GM23248 (cell line): Measurements from ENCODE around the gene RHEB. TPM values are rescaled to one million over a fixed set of nuclear protein-coding genes. Genes with fewer than 3 reads are reported as not detected.

Source experiments
- DNase-seq: peaks from one replicate; pipeline ENCODE4 v3.0.0-alpha.2; 2015
- H2AFZ ChIP-seq: fragments of 200-600 bp; sonication (generic); 2 replicates; pipeline ENCODE4 v1.6.1; 2016; ENCODE audit warnings: antibody characterized with exemption
- H3F3A ChIP-seq: fragments of 200-600 bp; sonication (generic); 2 replicates; pipeline ENCODE4 v1.6.1; 2016; ENCODE audit warnings: mild to moderate bottlenecking, antibody characterized with exemption, mixed run types; ENCODE audit not compliant: insufficient read depth
- H3K27ac ChIP-seq: fragments of 200-600 bp; sonication (generic); 2 replicates; pipeline ENCODE4 v1.5.1; 2016; ENCODE audit warnings: mild to moderate bottlenecking
- H3K27me3 ChIP-seq: fragments of 200-600 bp; sonication (generic); replicated peaks from 2 replicates; pipeline ENCODE4 v1.6.1; 2016; ENCODE audit warnings: mild to moderate bottlenecking; ENCODE audit not compliant: insufficient read depth
- H3K36me3 ChIP-seq: fragments of 200-600 bp; sonication (generic); 2 replicates; pipeline ENCODE4 v1.6.1; 2016; ENCODE audit warnings: low read depth, mild to moderate bottlenecking
- H3K4me1 ChIP-seq: fragments of 200-600 bp; sonication (generic); 2 replicates; pipeline ENCODE4 v1.6.1; 2016; ENCODE audit warnings: mild to moderate bottlenecking; ENCODE audit not compliant: insufficient read depth
- H3K4me2 ChIP-seq: fragments of 200-600 bp; sonication (generic); one replicate; pipeline ENCODE4 v1.6.1; 2016; ENCODE audit warnings: mild to moderate bottlenecking; ENCODE audit not compliant: unreplicated experiment
- H3K4me3 ChIP-seq: fragments of 200-600 bp; sonication (generic); 2 replicates; pipeline ENCODE4 v1.5.1; 2016; ENCODE audit warnings: mild to moderate bottlenecking
- H3K79me2 ChIP-seq: fragments of 200-600 bp; sonication (generic); 2 replicates; pipeline ENCODE4 v1.6.1; 2016; ENCODE audit warnings: mild to moderate bottlenecking; ENCODE audit not compliant: insufficient read depth
- H3K9ac ChIP-seq: fragments of 200-600 bp; sonication (generic); 2 replicates; pipeline ENCODE4 v1.6.1; 2016; ENCODE audit warnings: mild to moderate bottlenecking
- H3K9me2 ChIP-seq: fragments of 200-600 bp; sonication (generic); 2 replicates; pipeline ENCODE4 v1.6.1; 2016; ENCODE audit warnings: mixed run types, mild to moderate bottlenecking, moderate library complexity; ENCODE audit not compliant: insufficient read depth
- H3K9me3 ChIP-seq: fragments of 200-600 bp; sonication (generic); one replicate; pipeline ENCODE4 v1.6.1; 2017; ENCODE audit warnings: low read depth
- H4K20me1 ChIP-seq: fragments of 200-600 bp; sonication (generic); 2 replicates; pipeline ENCODE4 v1.6.0; 2016; ENCODE audit not compliant: insufficient read depth
- EZH2 ChIP-seq: fragments of 200-600 bp; sonication (generic); IDR thresholded peaks from 2 replicates; pipeline ENCODE4 v1.6.1; 2018; ENCODE audit warnings: antibody characterized with exemption, mild to moderate bottlenecking; ENCODE audit not compliant: insufficient read depth, poor library complexity, severe bottlenecking
- EZH2phosphoT487 ChIP-seq: fragments of 200-600 bp; sonication (generic); IDR thresholded peaks from 2 replicates; pipeline ENCODE4 v1.6.1; 2018; ENCODE audit warnings: antibody characterized with exemption, moderate library complexity, mild to moderate bottlenecking, low read depth; ENCODE audit not compliant: insufficient read depth
- WGBS, 2 experiments: methylation state at CpG; one replicate each; pipeline ENCODE4 v1.1.6; 2015 to 2017; ENCODE audit warnings: low lambda C conversion rate in 2 of 2, low coverage in 1 of 2; ENCODE audit errors: missing lambda C conversion rate in 2 of 2; 5-methylcytosine and 5-hydroxymethylcytosine counted together
- in situ Hi-C: fragments of 300-500 bp; cut with MboI; formaldehyde crosslinking; loops from 2 replicates; pipeline ENCODE4 v1.15.0; 2020
- polyA plus RNA-seq: library from polyadenylated mRNA; unstranded; fragments of >200 nt; fragmentation: Nextera tagmentation; extraction: Ambion mirVana; gene quantifications from 2 replicates; pipeline ENCODE4 v1.2.1, GENCODE V29; 2016
- total RNA-seq: library from RNA; depleted of rRNA; stranded (reverse); fragments of >200 nt; shearing (Covaris generic); gene quantifications from 2 replicates; pipeline ENCODE4 v1.2.3, GENCODE V29; 2014

The RHEB gene
- total and polyA plus RNA-seq, 2 experiments from 2014 or later, result 86.4 to 235 TPM

DNA sequence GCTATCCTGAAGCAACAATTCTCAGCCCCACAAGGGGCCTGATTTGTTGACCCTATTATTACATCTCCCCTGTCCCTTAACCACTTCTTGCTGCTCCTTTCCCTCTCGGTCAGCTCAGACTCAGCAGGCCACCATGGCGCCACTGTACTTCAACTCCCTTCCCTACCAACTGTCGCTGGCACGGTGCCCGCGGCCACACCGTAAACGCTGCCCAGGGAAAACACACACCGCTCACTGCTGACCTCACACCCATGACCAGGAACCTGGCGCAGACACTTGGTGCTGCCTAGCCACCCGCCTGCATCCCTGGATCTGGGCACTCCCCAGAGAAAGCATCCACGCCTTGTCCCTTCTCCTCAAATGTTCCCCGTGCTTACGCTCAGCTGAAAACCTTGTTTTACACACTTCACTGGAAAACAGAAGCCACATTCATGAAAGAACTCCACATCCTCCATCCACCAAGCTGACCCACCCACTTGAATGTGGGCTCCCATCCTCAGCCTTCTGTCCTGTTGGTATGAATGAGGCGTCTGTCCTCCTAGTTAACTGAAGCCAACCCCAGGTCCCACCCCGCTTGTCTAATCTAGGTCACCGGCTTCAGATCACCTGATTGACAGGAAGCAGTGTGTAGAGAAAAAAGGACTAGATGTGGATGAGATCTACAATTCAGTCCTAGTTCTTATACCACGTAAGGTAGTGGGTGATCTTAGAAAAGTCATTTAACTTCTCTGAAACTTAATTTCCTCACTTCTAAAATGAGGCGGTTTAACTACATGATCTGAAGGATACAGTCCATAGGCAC, 51.3 kb downstream of the RHEB start:
- in situ Hi-C loops, result no loop called here
- peaks cover 52% of the 10 kb centered on the region for H3K36me3 ChIP-seq
- no peak overlapping the region for H3K9ac ChIP-seq
- WGBS, 2 experiments, result 95 to 97% methylated on average over 18 to 19 of the region's 19 CpGs
- no peak overlapping the region for H3K4me3 ChIP-seq
- H3K27ac ChIP-seq, result no peak overlapping the region
- DNase-seq, result no peak
- H3K27me3 ChIP-seq, result no peaks in the 10 kb centered on the region
- no peak for TF ChIP-seq EZH2
- TF ChIP-seq EZH2phosphoT487, result no peak
- H3F3A ChIP-seq, result no peaks in the 10 kb centered on the region
- no peaks in the 10 kb centered on the region for H3K9me2 ChIP-seq
- H3K4me2 ChIP-seq, result no peak overlapping the region
- H3K9me3 ChIP-seq, result no peaks in the 10 kb centered on the region
- no peaks in the 10 kb centered on the region for H4K20me1 ChIP-seq
- peaks cover 48% of the 10 kb centered on the region for H3K79me2 ChIP-seq
- no peaks in the 10 kb centered on the region for H3K4me1 ChIP-seq
- H2AFZ ChIP-seq, result no peak overlapping the region

GRCh38 chr7:151465169-151465568, 54.5 kb downstream of the RHEB start:
- Histone ChIP-seq H3K9me2 (no peaks in the 10 kb centered on the region), H3K4me1 (peaks cover 10% of the 10 kb centered on the region), H3K27ac (no peak overlapping the region), H3K4me2 (no peak overlapping the region), H3K79me2 (peaks cover 15% of the 10 kb centered on the region), H3K27me3 (no peaks in the 10 kb centered on the region), H4K20me1 (no peaks in the 10 kb centered on the region), H3K4me3 (no peak overlapping the region), H3K36me3 (peaks cover 43% of the 10 kb centered on the region), H3K9me3 (no peaks in the 10 kb centered on the region), H2AFZ (no peak overlapping the region), H3F3A (peaks cover 31% of the 10 kb centered on the region), H3K9ac (no peak overlapping the region)
- no peak for DNase-seq
- WGBS, 2 experiments, result 97 to 98% methylated on average over 8 of the region's 8 CpGs
- in situ Hi-C loops, result no loop called here
- TF ChIP-seq EZH2phosphoT487 (no peak), EZH2 (no peak)

GRCh38 chr7:151462306-151462779, 57.4 kb downstream of the RHEB start:
- H3K4me1 ChIP-seq, result peaks cover 20% of the 10 kb centered on the region
- no peak overlapping the region for H2AFZ ChIP-seq
- H3K36me3 ChIP-seq, result peaks cover 26% of the 10 kb centered on the region
- H3K79me2 ChIP-seq, result no peaks in the 10 kb centered on the region
- no peak overlapping the region for H3K4me2 ChIP-seq
- no peak overlapping the region for H3K4me3 ChIP-seq
- no peak for DNase-seq
- H3F3A ChIP-seq, result peaks cover 42% of the 10 kb centered on the region
- H3K27me3 ChIP-seq, result no peaks in the 10 kb centered on the region
- no peak overlapping the region for H3K9ac ChIP-seq
- TF ChIP-seq EZH2, result no peak
- no peak for TF ChIP-seq EZH2phosphoT487
- H4K20me1 ChIP-seq, result no peaks in the 10 kb centered on the region
- WGBS, 2 experiments, result 93 to 100% methylated on average over 1 of the region's 1 CpG
- in situ Hi-C loops, result no loop called here
- no peaks in the 10 kb centered on the region for H3K9me2 ChIP-seq
- no peak overlapping the region for H3K27ac ChIP-seq
- no peaks in the 10 kb centered on the region for H3K9me3 ChIP-seq

DNA sequence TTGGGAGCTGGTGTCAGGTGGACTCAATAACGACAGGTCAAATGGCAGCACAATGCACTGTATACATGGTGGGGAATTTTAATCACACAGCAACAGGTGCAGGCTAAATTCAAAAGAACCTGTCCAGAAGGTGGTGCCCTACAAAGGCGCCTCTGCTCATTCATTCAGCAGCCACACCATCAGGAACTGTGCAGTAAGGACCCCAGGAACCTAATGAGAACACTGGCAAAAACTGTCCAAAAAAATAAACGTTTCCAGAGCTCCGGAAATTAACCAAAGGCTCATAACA, 57.8 kb downstream of the RHEB start:
- in situ Hi-C loops, result no loop called here
- H3K27me3 ChIP-seq, result no peaks in the 10 kb centered on the region
- H3K4me1 ChIP-seq, result peaks cover 20% of the 10 kb centered on the region
- no peaks in the 10 kb centered on the region for H3K79me2 ChIP-seq
- H3K9me3 ChIP-seq, result no peaks in the 10 kb centered on the region
- no peak overlapping the region for H2AFZ ChIP-seq
- 60 to 65% methylated on average over 4 of the region's 4 CpGs for WGBS, 2 experiments
- H3K36me3 ChIP-seq, result peaks cover 26% of the 10 kb centered on the region
- DNase-seq, result no peak
- no peak overlapping the region for H3K27ac ChIP-seq
- H3K4me2 ChIP-seq, result no peak overlapping the region
- no peaks in the 10 kb centered on the region for H3K9me2 ChIP-seq
- H4K20me1 ChIP-seq, result no peaks in the 10 kb centered on the region
- TF ChIP-seq EZH2 (no peak), EZH2phosphoT487 (no peak)
- no peak overlapping the region for H3K4me3 ChIP-seq
- H3K9ac ChIP-seq, result no peak overlapping the region
- peaks cover 42% of the 10 kb centered on the region for H3F3A ChIP-seq
